DOHH2 (cell line): ENCODE data around the gene GAREM1.

Experiments used
- EZH2phosphoT487 ChIP-seq: fragments of 200-600 bp; sonication (generic); IDR thresholded peaks from 2 replicates; pipeline ENCODE4 v1.6.1; 2017; ENCODE audit warnings: borderline replicate concordance, mild to moderate bottlenecking, antibody characterized with exemption, low read length, moderate library complexity, mixed read lengths
- TF ChIP-seq, protein P1 (sequence below): fragments of 200-600 bp; sonication (generic); IDR thresholded peaks from one replicate; pipeline ENCODE4 v1.5.1; 2014; ENCODE audit warnings: antibody characterized with exemption, mild to moderate bottlenecking, low read depth, low read length; ENCODE audit not compliant: poor library complexity, severe bottlenecking

DNA sequence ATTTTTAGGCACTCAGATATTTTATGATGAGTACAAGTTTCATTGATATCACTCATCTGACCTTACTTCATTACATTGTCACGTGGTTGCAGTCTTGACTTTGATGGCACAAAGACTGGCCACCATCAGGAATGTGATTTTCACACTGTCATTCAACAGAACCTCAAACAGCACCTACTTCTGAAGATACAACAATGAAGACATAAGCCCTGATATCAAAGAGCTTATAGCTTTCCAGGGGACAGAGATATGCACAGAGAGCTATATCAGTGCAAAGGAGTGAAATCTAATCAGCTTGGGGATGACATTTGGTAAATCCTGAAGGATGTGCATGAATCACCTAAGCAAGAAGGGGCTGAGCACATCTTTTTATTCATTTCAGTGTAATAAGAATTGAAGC, 208.6 kb downstream of the GAREM1 start:
- TF ChIP-seq, protein P1, sequence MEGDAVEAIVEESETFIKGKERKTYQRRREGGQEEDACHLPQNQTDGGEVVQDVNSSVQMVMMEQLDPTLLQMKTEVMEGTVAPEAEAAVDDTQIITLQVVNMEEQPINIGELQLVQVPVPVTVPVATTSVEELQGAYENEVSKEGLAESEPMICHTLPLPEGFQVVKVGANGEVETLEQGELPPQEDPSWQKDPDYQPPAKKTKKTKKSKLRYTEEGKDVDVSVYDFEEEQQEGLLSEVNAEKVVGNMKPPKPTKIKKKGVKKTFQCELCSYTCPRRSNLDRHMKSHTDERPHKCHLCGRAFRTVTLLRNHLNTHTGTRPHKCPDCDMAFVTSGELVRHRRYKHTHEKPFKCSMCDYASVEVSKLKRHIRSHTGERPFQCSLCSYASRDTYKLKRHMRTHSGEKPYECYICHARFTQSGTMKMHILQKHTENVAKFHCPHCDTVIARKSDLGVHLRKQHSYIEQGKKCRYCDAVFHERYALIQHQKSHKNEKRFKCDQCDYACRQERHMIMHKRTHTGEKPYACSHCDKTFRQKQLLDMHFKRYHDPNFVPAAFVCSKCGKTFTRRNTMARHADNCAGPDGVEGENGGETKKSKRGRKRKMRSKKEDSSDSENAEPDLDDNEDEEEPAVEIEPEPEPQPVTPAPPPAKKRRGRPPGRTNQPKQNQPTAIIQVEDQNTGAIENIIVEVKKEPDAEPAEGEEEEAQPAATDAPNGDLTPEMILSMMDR: no peak
- TF ChIP-seq EZH2phosphoT487: no peak
